Stimulated activated CD4-positive, alpha-beta T cell treated with anti-CD3 and anti-CD28 coated beads, TNF-alpha, amount 100 ng/mL, for 48 hours (primary cell): ENCODE data around the gene HLA-DQA1.
"Not testable (repeated sequence)": the region's sequence is repeated elsewhere in the genome, so short reads cannot be mapped to it uniquely, and the experiment has no call there.

Experiments
- DNase-seq, 3 donors: peaks; one replicate each; pipeline ENCODE4 v3.0.0-alpha.2; 2020; ENCODE audit warnings: low read depth in 3 of 3

The HLA-DQA1 gene

GRCh38 chr6:32637219-32637880 is at the start of gene HLA-DQA1:
HLA-DQA1 (plus strand) TSS chr6:32637406; CDS start chr6:32637459, 53 bp downstream.
- DNase-seq = no peak

DNA sequence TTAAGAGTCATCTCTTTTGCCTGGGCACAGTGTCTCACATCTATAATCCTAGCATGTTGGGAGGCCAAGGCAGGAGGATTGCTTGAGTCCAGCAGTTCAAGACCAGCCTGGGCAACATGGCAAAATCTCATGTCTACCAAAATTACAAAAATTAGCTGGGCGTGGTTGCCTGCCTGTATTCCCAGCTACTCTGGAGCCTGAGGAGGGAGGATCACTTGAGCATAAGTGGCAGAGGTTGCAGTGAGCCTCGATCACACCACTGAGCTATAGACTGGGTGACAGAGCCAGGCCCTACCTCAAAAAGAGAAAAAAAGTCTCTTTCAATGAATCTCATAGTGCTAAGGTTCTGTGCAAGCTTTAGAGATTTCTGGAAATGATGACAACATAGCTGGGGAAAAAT is 49.0 kb upstream of the HLA-DQA1 start:
- no peak for DNase-seq

DNA sequence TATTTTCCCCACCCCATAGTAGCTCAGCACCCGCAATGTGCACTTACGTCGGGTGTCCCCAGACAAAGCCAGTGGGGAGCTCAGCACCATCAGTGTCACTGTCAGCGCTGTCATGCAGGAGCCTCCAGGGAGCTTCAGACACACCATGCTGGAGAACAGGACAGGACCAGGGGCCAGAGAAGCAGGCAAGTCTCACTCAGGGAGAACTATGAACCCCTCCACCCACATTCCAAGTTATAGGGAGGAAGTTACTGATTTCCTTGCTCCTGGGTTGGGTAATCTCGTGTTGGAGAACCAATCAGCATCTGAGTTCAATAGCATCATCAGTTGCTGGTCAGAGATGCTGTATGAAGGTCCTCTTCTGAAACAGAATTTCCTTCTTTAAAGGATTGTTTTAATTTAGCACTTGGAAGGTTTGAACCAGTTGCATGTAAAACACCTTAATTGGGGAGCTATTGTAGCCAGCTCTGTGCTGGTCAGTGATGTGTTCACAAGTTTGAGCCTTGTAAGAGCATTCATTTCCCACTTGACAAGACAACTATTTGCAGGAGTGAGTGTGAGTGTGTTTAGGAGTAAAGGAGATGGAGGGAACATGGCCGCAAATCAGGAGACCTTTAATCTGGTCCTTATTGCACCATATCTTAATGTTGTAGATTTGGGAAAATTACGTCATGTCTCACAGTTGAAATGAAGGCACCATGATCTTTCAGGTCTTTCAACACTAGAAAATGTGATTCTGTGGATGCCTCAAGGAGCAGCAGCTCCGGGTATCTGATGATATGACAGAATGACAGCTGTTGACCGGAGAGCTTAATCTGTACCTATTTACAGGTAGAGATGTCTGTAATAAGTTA is 47.4 kb upstream of the HLA-DQA1 start, which contains the start of gene HLA-DRB1:
TSS of gene HLA-DRB1 (minus strand) at position 253 of the 854 bp plus-strand sequence. CDS start at position 147, 106 bp downstream.
- no peak for DNase-seq

- DNase-seq = not testable (repeated sequence)
Observed at GRCh38 chr6:32590713-32591112, 46.5 kb upstream of the HLA-DQA1 start.

DNA sequence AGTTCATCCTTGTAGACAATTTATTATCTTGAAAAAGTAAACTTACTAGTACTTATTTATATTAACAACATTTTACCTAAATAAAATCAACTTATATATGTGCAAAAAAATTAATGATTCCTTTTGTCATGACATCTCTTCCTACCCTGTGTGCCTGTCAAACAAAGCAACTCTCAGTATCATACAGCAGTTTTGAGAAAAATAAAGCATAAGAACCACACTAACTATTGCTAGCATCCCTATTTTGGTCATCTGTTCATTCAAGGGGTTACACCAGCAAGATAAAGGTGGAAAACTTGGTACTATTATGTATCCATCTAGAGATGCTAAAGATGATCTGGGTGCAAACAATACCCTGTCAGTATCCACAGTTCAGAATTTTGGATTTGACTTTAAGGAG is 40.2 kb upstream of the HLA-DQA1 start:
- no peak for DNase-seq

DNA sequence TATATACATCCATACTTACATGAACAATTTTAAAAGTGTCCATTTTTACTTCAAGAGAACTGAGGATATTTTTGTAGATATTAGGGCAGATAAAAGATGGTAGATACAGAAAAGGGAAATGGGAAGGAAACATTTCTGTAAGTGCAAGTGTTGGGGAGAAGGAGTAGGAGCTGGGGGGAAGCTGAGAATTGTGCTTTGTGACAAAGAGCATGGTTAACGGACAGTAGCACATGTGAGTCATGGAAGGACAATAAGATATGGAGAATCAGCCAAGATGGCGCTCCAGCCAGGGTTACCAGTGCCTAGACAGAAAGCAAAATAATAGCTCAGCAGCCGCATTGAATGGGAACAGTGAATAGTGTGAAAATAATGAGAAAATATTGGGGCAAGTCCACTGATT is 34.8 kb upstream of the HLA-DQA1 start:
- no peak for DNase-seq

- DNase-seq = no peak
Observed at GRCh38 chr6:32603222-32603621, 34.0 kb upstream of the HLA-DQA1 start.

DNA sequence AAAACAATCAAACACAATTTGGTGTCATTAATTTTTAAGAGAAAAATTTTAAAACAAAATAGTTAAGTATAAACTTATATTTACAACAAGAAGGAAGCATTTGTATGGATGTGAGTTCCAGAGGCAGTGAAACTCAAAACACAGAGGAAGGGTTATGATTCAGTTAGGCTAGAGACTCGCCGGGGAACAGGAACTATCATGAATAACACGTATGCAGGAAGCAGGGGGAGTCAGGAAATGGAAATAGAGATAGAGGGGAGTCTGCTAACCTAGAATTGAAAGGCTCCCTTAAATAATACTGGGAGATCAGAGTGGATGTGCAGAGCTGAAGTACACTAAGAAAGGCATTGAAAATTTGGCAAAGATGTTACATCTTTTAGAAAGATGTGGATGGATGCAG is 33.3 kb upstream of the HLA-DQA1 start:
- DNase-seq = no peak

DNA sequence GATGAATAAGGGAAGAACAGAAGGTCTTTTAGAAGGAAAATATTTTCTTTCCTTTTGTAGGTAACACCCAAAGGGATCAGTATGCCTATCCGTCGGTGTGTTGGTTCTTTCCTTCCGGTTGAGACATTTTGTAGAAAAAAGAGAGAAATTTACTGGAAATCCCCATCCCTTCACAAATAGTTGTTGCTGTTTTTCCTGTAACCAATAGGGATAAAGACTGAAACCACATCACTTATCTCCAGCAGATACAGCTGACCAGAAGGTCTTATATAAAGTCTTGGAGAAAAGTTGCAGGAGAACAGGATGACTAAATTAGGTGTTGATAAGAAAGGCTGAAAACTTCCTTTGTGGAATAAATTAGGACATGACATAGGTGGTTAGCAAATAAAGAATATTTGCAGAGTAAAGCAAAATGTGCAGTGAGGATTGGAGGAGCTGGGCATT is 32.8 kb upstream of the HLA-DQA1 start:
- no peak for DNase-seq

GRCh38 chr6:32607263-32607987 is 29.8 kb upstream of the HLA-DQA1 start:
- no peak for DNase-seq

- DNase-seq = no peak
Observed at GRCh38 chr6:32607988-32608298, 29.3 kb upstream of the HLA-DQA1 start.

DNA sequence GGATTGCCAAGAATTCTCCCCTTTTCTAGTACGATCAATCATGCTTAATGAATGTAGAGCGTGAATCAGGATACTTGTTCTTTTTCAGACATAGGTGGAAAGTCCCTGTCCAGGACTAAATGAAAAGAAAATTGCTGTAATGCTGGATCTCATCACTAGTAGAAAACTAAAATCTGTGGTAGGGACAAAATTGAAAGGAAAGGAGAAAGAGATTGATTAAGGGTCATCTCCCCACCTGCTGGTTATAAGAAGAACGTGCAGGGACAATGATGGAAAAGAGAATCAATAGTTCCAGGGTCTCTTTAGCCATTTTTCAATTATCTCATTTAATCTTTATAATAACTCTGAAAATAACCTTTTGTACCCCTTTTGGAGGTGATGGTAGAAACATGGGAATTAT is 28.8 kb upstream of the HLA-DQA1 start:
- no peak for DNase-seq

DNA sequence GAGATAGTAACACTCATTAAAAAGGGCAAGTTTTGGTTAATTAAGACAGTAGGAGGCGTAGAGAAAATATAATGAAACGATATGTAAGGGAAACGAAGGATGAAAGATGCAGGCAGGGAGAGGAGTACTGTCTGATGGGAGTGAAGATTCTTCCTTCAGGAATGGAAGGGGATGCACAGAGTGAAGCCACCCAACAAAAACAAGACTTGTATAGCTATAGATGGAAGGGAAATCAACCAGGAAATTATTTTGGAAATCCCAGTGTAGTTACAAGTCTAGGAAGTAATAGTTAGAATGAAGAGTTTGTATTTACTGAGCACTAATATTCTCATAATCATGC is 27.8 kb upstream of the HLA-DQA1 start:
- no peak for DNase-seq

DNA sequence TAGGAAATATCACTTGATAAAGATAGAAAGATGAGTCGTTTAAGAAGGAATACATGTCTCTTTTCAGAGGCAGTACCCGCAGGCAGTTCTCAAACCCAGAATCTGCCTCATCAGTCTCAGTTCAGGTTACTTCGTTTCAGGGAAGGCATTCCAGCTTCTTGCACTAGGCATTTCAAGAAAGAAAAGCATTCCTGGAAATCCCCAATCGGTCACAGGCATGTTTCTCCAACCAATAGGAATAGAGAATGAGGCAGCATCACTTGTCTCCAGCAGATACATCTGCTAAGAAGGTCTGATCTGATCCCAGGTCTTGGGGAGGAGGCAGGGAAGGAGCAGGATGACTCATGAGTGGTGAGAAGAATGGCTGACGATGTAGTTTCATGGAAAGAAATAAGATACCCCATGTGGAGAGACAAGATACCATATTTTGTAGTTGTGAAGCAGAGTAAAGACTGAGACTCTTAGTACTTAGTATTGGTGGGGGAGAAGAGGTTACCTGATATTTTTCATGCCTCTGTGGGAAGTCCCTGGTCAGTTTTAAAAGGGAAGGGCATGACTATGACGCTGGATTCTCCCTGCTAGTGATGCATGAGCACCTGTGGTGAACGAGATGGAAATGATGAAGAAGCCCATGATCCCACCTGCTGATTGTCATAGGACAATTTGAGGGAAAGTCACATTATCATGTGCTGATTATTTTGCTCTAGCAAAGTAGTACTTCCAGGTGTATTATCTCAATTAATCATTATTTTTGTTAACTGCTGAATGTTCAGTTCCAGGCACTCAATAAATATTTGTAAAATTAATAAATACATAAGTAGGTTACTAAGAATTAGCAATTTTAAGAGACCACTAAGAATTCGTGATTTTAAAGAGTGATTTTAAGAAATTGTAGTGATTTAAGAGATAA is 27.2 kb upstream of the HLA-DQA1 start:
- DNase-seq = peak in 1 of 3 donors; percentile 28

- DNase-seq = no peak
Observed at GRCh38 chr6:32610682-32611296, 26.4 kb upstream of the HLA-DQA1 start.

- no peak for DNase-seq
Observed at GRCh38 chr6:32613475-32613874, 23.7 kb upstream of the HLA-DQA1 start.

GRCh38 chr6:32614366-32615081 is 22.7 kb upstream of the HLA-DQA1 start:
- DNase-seq = no peak

DNA sequence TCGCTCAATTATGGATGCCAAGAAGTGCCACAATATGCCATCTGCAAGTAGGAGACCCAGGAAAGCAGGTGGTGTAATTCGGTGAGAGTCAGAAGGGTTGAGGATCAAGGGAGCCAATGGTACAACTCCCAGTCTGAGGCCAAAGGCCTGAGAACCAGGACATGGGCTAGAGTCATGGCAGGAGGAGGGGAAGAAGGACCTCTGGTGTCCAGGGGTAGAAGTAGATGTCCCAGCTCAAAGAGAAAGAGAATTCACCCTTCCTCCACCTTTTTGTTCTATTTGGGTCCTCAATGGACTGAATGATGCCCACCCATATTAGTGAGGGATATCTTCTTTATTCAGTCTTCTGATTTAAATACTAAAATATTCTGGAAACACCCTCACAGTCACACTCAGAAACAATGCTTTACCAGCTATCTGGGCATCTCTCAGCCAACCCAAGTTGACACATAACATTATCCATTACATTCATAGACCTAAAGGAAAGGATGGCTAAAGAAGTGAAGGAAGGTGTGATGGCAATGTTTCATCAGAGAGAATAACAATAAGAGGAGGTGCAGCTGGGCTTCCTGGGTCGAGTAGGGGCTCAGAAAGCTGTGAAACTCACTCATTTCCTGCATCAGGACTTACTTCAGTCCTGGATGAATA is 21.2 kb upstream of the HLA-DQA1 start:
- DNase-seq = no peak

- DNase-seq = no peak
Observed at GRCh38 chr6:32617751-32618150, 19.5 kb upstream of the HLA-DQA1 start.

GRCh38 chr6:32621372-32621771 is 15.8 kb upstream of the HLA-DQA1 start:
- no peak for DNase-seq
